Posterior cingulate gyrus (tissue), 11 donors: ENCODE measurements around the gene DPP7.
"Not testable (repeated sequence)": the region's sequence is repeated elsewhere in the genome, so short reads cannot be mapped to it uniquely, and the experiment has no call there.

Experiments used
- DNase-seq, 10 donors: peaks; one replicate each; pipeline versions ENCODE4 v3.0.0 to v3.0.0-alpha.2; 2020 to 2021; ENCODE audit warnings: mixed read lengths in 3 of 10
- intact Hi-C: fragments of 100-400 bp; cut with DNase I; formaldehyde crosslinking; loops from one replicate; pipeline ENCODE4 v1.15.1; 2023

The DPP7 gene

GRCh38 chr9:137062798-137063197 is 51.7 kb downstream of the DPP7 start:
- intact Hi-C loops, DNase-seq: not testable (repeated sequence)

- intact Hi-C loops: no loop called here
- no peak for DNase-seq
Observed at GRCh38 chr9:137062384-137062783, 52.1 kb downstream of the DPP7 start.
